Measurements from ENCODE around the gene RNF20.

RNF20 gene

DNA sequence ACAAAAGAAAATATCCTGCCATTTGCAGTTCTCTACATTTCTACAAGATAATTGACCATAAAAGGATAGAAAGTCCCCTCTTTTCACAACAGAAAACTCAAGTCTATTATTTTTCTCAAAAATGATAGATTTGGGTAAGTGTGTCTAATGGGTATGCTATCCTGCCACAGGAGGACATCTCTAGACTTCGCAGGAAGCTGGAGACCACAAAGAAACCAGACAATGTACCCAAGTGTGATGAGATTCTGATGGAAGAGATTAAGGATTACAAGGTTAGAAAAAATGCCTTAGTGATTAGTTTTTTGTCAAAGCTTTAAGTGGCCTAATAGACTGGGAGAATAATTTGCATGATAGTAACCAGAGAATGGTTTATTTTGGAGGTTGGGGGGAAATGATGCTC is 28.1 kb downstream of the RNF20 start:
- in situ Hi-C loops (cut with MboI; ENCODE audit: low sequenced_read_pairs) = no loop called here
- H3K27me3 ChIP-seq (ENCODE audit: low read depth) = no peaks in the 10 kb centered on the region
- H3K36me3 ChIP-seq (replicated peaks) = peaks cover 57% of the 10 kb centered on the region
- H3K9me3 ChIP-seq = no peaks in the 10 kb centered on the region
- DNase-seq (ENCODE audit: low spot score in 2 of 2) = no peak
- peaks cover 3% of the 10 kb centered on the region; the same call in 1 of the 2 replicates for H3K4me1 ChIP-seq
- no peak overlapping the region for H3K4me3 ChIP-seq

GRCh38 chr9:101562966-101563365 is 29.3 kb downstream of the RNF20 start:
- no peak for DNase-seq (ENCODE audit: low spot score in 2 of 2)
- no peaks in the 10 kb centered on the region for H3K9me3 ChIP-seq
- H3K4me1 ChIP-seq = peaks cover 3% of the 10 kb centered on the region; the same call in 1 of the 2 replicates
- in situ Hi-C loops (cut with MboI; ENCODE audit: low sequenced_read_pairs) = no loop called here
- no peaks in the 10 kb centered on the region for H3K27me3 ChIP-seq (ENCODE audit: low read depth)
- H3K4me3 ChIP-seq = no peak overlapping the region
- peaks cover 48% of the 10 kb centered on the region for H3K36me3 ChIP-seq (replicated peaks)

- Histone ChIP-seq H3K4me1 (peaks cover 3% of the 10 kb centered on the region; the same call in 1 of the 2 replicates), H3K4me3 (no peak overlapping the region), H3K9me3 (no peaks in the 10 kb centered on the region), H3K27me3 (ENCODE audit: low read depth) (no peaks in the 10 kb centered on the region), H3K36me3 (replicated peaks) (peaks cover 35% of the 10 kb centered on the region)
- no peak for DNase-seq (ENCODE audit: low spot score in 2 of 2)
- in situ Hi-C loops (cut with MboI; ENCODE audit: low sequenced_read_pairs) = no loop called here
Measured at GRCh38 chr9:101564252-101564651, 30.6 kb downstream of the RNF20 start.

DNA sequence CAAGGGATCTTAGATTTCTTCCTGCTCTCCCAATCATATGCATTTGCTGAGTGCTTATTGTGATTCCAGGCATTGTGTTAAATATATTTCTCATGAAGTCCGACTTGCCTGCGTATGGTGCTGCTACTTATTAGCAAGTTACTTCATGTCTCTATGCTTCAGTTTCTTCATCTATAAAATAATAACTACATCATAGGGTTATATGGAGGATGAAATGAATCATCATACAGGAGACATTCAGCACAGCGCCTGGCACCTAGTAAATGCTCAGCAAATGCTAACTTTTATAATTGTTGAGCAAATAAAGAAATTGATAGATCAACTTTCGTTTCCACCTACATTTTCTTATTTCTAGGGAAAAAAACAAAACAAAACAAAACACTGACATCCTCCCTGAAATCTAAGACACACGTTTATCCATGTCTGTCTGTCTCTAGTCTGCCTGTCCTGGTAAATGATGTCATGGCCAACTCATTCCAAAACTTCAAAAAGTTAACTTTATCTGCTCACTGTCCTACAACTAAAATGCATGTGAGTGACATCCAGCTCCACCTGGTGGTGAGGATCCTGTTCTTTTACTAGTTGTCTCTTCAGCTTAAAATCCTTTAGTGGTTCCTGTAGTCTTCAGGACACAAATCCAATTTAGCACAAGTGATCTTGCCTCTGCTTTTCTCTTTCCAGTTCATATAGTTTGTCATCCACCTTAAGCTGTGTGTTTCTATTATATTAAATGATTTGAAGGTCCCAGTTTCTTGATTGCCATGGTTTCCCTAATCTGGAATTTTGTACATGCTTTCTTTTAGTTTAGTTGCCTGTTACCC is 33.5 kb downstream of the RNF20 start:
- Histone ChIP-seq H3K4me3 (no peak overlapping the region), H3K9me3 (no peaks in the 10 kb centered on the region), H3K36me3 (replicated peaks) (peaks cover 13% of the 10 kb centered on the region), H3K4me1 (0 out of 2 replicates have a peak, but pooled peaks cover 2% of the 10 kb centered on the region), H3K27me3 (ENCODE audit: low read depth) (no peaks in the 10 kb centered on the region)
- peak; percentile 20 to 33 for DNase-seq (ENCODE audit: low spot score in 2 of 2)
- in situ Hi-C loops (cut with MboI; ENCODE audit: low sequenced_read_pairs) = no loop called here

DNA sequence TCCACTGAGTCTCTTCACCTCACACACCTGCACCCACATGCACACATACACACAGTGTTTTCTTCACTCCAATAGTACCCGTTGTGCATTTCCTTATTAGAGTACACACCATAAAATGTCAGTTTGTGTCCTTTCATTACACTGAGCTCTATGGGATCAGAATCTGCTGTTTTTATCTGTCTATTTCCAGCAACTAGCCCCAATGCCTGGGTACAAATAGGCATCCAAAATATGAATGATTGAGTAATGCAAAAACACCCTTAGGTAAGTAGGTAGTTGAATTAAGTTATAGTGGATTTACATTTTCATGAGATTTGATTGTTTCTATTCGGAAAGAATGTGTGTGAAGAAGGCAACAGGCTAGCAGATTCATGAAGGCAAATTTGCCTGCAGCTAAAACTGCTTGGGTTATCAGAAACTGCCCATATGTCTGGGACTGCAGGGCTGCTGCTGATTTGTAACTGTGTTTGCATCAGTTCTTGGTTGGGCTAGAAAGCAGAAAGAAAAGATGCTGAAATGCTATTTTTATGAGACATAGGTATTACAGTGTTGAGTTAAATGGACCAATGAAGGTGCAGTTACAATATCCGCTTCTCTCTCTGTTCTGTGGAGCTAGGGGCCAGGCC is 34.2 kb downstream of the RNF20 start:
- peaks cover 6% of the 10 kb centered on the region for H3K36me3 ChIP-seq (replicated peaks)
- no peak overlapping the region for H3K4me3 ChIP-seq
- no peaks in the 10 kb centered on the region for H3K9me3 ChIP-seq
- H3K4me1 ChIP-seq = 0 out of 2 replicates have a peak, but pooled peaks cover 2% of the 10 kb centered on the region
- in situ Hi-C loops (cut with MboI; ENCODE audit: low sequenced_read_pairs) = no loop called here
- no peaks in the 10 kb centered on the region for H3K27me3 ChIP-seq (ENCODE audit: low read depth)
- no peak for DNase-seq (ENCODE audit: low spot score in 2 of 2)

- H3K9me3 ChIP-seq = no peaks in the 10 kb centered on the region
- H3K36me3 ChIP-seq (replicated peaks) = no peaks in the 10 kb centered on the region; the same call in 1 of the 2 replicates
- H3K27me3 ChIP-seq (ENCODE audit: low read depth) = no peaks in the 10 kb centered on the region
- in situ Hi-C loops (cut with MboI; ENCODE audit: low sequenced_read_pairs) = no loop called here
- no peak for DNase-seq (ENCODE audit: low spot score in 2 of 2)
- H3K4me3 ChIP-seq = no peak overlapping the region
- 0 out of 2 replicates have a peak, but pooled peaks cover 2% of the 10 kb centered on the region for H3K4me1 ChIP-seq
Measured at GRCh38 chr9:101569741-101570501, 36.3 kb downstream of the RNF20 start.

DNA sequence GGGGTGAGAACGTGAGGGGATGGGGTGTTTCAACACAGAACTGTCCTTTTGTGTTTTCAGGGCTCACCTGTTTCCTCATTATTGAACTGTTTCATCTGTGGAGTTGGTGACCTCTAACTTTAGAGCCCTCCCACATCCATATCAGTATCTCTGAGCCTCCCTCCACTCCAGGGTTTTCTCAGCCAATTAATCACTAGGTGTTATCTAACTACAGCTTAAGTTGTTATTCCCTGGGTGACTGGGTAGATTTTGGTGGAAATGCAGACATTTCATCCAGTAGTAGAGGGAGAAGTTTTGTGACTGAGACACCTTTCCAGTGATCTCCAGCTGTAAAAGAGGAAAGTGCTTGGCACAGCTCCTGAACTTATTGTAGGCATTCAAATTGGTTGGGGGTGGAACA is 37.5 kb downstream of the RNF20 start:
- in situ Hi-C loops (cut with MboI; ENCODE audit: low sequenced_read_pairs) = no loop called here
- Histone ChIP-seq H3K27me3 (ENCODE audit: low read depth) (no peaks in the 10 kb centered on the region), H3K36me3 (replicated peaks) (no peaks in the 10 kb centered on the region; the same call in 1 of the 2 replicates), H3K4me3 (no peak overlapping the region), H3K9me3 (no peaks in the 10 kb centered on the region), H3K4me1 (0 out of 2 replicates have a peak, but pooled peaks cover 2% of the 10 kb centered on the region)
- DNase-seq (ENCODE audit: low spot score in 2 of 2) = no peak

- no peak for DNase-seq (ENCODE audit: low spot score in 2 of 2)
- no peaks in the 10 kb centered on the region for H3K27me3 ChIP-seq (ENCODE audit: low read depth)
- H3K4me1 ChIP-seq = 0 out of 2 replicates have a peak, but pooled peaks cover 2% of the 10 kb centered on the region
- H3K4me3 ChIP-seq = no peak overlapping the region
- H3K9me3 ChIP-seq = no peaks in the 10 kb centered on the region
- in situ Hi-C loops (cut with MboI; ENCODE audit: low sequenced_read_pairs) = no loop called here
- H3K36me3 ChIP-seq (replicated peaks) = no peaks in the 10 kb centered on the region; the same call in 1 of the 2 replicates
Measured at GRCh38 chr9:101572316-101572715, 38.7 kb downstream of the RNF20 start.

- no peak for DNase-seq (ENCODE audit: low spot score in 2 of 2)
- Histone ChIP-seq H3K36me3 (replicated peaks) (no peaks in the 10 kb centered on the region), H3K27me3 (ENCODE audit: low read depth) (no peaks in the 10 kb centered on the region), H3K4me1 (peaks cover 4% of the 10 kb centered on the region; the same call in 1 of the 2 replicates), H3K9me3 (no peaks in the 10 kb centered on the region), H3K4me3 (no peak overlapping the region)
- in situ Hi-C loops (cut with MboI; ENCODE audit: low sequenced_read_pairs) = no loop called here
Measured at GRCh38 chr9:101574731-101575333, 41.2 kb downstream of the RNF20 start.

GRCh38 chr9:101578378-101578777 is 44.7 kb downstream of the RNF20 start:
- Histone ChIP-seq H3K9me3 (no peaks in the 10 kb centered on the region), H3K36me3 (replicated peaks) (no peaks in the 10 kb centered on the region), H3K4me1 (peaks cover 9% of the 10 kb centered on the region; the same call in 1 of the 2 replicates), H3K27me3 (ENCODE audit: low read depth) (no peaks in the 10 kb centered on the region), H3K4me3 (no peak overlapping the region)
- in situ Hi-C loops (cut with MboI; ENCODE audit: low sequenced_read_pairs) = no loop called here
- DNase-seq (ENCODE audit: low spot score in 2 of 2) = no peak

GRCh38 chr9:101579711-101580545 is 46.3 kb downstream of the RNF20 start:
- Histone ChIP-seq H3K36me3 (replicated peaks) (no peaks in the 10 kb centered on the region), H3K4me1 (peaks cover 9% of the 10 kb centered on the region; the same call in 1 of the 2 replicates), H3K4me3 (no peak overlapping the region), H3K9me3 (no peaks in the 10 kb centered on the region), H3K27me3 (ENCODE audit: low read depth) (no peaks in the 10 kb centered on the region)
- DNase-seq (ENCODE audit: low spot score in 2 of 2) = peak; percentile 49 to 66
- in situ Hi-C loops (cut with MboI; ENCODE audit: low sequenced_read_pairs) = no loop called here

GRCh38 chr9:101582553-101582952 is 48.9 kb downstream of the RNF20 start:
- no peak for DNase-seq (ENCODE audit: low spot score in 2 of 2)
- in situ Hi-C loops (cut with MboI; ENCODE audit: low sequenced_read_pairs) = no loop called here
- H3K4me1 ChIP-seq = peaks cover 9% of the 10 kb centered on the region; the same call in 1 of the 2 replicates

More at GRCh38 chr9:101582553-101582952, 48.9 kb downstream of the RNF20 start:
- H3K9me3 ChIP-seq = no peaks in the 10 kb centered on the region
- H3K4me3 ChIP-seq = no peak overlapping the region
- H3K36me3 ChIP-seq (replicated peaks) = no peaks in the 10 kb centered on the region
- H3K27me3 ChIP-seq (ENCODE audit: low read depth) = no peaks in the 10 kb centered on the region

Data from HAP-1 (cell line).